ENCODE measurements around the gene ACOT8.

The ACOT8 gene

DNA sequence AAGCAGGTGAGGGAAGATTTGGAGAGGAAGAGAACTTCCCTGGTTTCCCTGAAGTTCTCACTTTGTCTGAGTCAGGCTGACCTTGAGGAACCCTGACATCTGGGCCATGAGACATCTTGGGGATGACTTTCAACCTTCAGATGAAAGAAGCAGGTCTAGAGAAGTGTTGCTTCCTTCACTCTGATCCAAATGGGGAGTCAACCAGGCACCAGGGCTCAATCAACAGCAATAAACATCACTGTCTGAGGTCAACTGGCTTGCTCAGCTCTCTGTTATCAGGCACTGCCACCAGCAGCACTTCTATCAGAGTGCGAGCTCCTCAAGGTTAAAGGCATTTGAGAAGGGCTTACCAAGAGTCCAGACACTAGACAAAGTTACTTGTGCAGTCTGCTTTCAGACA lies 6.3 kb downstream of the ACOT8 start:
- TF ChIP-seq POLR2AphosphoS5 (IDR thresholded peaks at IDR 0.05; ENCODE audit: low read depth): no peak
- TF ChIP-seq, protein P1, sequence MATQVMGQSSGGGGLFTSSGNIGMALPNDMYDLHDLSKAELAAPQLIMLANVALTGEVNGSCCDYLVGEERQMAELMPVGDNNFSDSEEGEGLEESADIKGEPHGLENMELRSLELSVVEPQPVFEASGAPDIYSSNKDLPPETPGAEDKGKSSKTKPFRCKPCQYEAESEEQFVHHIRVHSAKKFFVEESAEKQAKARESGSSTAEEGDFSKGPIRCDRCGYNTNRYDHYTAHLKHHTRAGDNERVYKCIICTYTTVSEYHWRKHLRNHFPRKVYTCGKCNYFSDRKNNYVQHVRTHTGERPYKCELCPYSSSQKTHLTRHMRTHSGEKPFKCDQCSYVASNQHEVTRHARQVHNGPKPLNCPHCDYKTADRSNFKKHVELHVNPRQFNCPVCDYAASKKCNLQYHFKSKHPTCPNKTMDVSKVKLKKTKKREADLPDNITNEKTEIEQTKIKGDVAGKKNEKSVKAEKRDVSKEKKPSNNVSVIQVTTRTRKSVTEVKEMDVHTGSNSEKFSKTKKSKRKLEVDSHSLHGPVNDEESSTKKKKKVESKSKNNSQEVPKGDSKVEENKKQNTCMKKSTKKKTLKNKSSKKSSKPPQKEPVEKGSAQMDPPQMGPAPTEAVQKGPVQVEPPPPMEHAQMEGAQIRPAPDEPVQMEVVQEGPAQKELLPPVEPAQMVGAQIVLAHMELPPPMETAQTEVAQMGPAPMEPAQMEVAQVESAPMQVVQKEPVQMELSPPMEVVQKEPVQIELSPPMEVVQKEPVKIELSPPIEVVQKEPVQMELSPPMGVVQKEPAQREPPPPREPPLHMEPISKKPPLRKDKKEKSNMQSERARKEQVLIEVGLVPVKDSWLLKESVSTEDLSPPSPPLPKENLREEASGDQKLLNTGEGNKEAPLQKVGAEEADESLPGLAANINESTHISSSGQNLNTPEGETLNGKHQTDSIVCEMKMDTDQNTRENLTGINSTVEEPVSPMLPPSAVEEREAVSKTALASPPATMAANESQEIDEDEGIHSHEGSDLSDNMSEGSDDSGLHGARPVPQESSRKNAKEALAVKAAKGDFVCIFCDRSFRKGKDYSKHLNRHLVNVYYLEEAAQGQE (IDR thresholded peaks at IDR 0.05; ENCODE audit: insufficient replicate concordance, low read depth): no peak
- TF ChIP-seq GABPA (IDR thresholded peaks at IDR 0.05; ENCODE audit: low read depth): no peak
- TF ChIP-seq SPI1 (IDR thresholded peaks at IDR 0.05; ENCODE audit: borderline replicate concordance, low read depth): no peak
- Histone ChIP-seq H3K27me3 (ENCODE audit: insufficient read depth, poor library complexity, severe bottlenecking) (no peaks in the 10 kb centered on the region), H3K27ac (replicated peaks) (no peak overlapping the region), H3K4me3 (replicated peaks; ENCODE audit: insufficient read depth, low read length) (no peak overlapping the region)
- no peak for DNase-seq (ENCODE audit: low read depth in 1 of 2, low spot score in 1 of 2)

DNA sequence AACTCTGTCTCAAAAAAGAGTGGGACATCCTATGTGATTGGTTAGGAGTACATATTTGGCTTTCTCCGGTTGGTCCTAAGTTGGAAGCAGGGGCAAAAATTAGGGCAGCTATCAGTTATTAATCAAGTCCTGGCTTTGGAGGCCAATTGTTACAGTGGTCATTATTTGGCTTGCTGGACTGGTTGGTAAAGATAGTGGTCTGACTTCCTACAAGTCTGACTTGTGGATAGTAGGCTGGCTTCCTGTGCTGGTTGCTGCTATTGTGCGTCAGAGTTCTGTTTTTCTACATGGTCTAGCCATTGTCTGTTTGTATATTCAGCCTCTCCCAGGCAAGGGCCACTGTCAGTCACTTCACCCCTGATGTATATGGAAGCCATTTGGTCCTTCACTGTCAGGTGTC lies 7.0 kb downstream of the ACOT8 start:
- Histone ChIP-seq H3K27ac (replicated peaks) (no peak overlapping the region), H3K4me3 (replicated peaks; ENCODE audit: insufficient read depth, low read length) (no peak overlapping the region), H3K27me3 (ENCODE audit: insufficient read depth, poor library complexity, severe bottlenecking) (no peaks in the 10 kb centered on the region)
- no peak for DNase-seq (ENCODE audit: low read depth in 1 of 2, low spot score in 1 of 2)
- TF ChIP-seq POLR2AphosphoS5 (IDR thresholded peaks at IDR 0.05; ENCODE audit: low read depth) (no peak), GABPA (IDR thresholded peaks at IDR 0.05; ENCODE audit: low read depth) (no peak), SPI1 (IDR thresholded peaks at IDR 0.05; ENCODE audit: borderline replicate concordance, low read depth) (no peak)
- TF ChIP-seq, protein P2, sequence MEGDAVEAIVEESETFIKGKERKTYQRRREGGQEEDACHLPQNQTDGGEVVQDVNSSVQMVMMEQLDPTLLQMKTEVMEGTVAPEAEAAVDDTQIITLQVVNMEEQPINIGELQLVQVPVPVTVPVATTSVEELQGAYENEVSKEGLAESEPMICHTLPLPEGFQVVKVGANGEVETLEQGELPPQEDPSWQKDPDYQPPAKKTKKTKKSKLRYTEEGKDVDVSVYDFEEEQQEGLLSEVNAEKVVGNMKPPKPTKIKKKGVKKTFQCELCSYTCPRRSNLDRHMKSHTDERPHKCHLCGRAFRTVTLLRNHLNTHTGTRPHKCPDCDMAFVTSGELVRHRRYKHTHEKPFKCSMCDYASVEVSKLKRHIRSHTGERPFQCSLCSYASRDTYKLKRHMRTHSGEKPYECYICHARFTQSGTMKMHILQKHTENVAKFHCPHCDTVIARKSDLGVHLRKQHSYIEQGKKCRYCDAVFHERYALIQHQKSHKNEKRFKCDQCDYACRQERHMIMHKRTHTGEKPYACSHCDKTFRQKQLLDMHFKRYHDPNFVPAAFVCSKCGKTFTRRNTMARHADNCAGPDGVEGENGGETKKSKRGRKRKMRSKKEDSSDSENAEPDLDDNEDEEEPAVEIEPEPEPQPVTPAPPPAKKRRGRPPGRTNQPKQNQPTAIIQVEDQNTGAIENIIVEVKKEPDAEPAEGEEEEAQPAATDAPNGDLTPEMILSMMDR (IDR thresholded peaks at IDR 0.05; ENCODE audit: insufficient read depth, low read length): no peak
- TF ChIP-seq, protein P1 (IDR thresholded peaks at IDR 0.05; ENCODE audit: insufficient replicate concordance, low read depth): no peak

DNA sequence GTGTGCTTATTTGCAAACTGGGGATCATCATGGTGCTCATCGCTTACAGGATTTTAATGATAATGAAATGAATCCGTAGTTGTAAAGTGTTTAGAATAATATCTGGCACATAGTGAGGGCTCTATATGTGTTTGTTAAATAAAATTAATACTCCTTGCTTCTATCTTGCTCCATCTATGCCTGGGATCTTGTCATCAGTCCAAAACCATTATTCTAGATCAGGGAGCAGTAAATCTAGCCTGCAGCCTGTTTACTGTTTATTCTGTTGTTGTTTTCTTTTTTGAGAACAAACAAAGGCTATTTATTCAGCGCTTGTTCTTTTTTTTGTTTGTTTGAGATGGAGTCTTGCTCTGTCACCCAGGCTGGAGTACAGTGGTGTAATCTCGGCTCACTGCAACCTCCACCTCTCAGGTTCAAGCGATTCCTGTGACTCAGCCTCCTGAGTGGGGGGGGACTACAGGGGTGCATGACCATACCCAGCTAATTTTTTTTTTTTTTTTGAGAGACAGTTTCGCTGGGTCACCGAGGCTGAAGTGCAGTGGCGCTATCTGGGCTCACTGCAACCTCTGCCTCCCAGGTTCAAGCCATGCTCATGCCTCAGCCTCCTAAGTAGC lies 8.1 kb downstream of the ACOT8 start:
- DNase-seq (ENCODE audit: low read depth in 1 of 2, low spot score in 1 of 2): no peak
- no peak for TF ChIP-seq GABPA (IDR thresholded peaks at IDR 0.05; ENCODE audit: low read depth)
- TF ChIP-seq, protein P1 (IDR thresholded peaks at IDR 0.05; ENCODE audit: insufficient replicate concordance, low read depth): no peak
- TF ChIP-seq POLR2AphosphoS5 (IDR thresholded peaks at IDR 0.05; ENCODE audit: low read depth): no peak
- TF ChIP-seq, protein P2 (IDR thresholded peaks at IDR 0.05; ENCODE audit: insufficient read depth, low read length): no peak
- no peak for TF ChIP-seq SPI1 (IDR thresholded peaks at IDR 0.05; ENCODE audit: borderline replicate concordance, low read depth)
- H3K27ac ChIP-seq (replicated peaks): no peak overlapping the region
- no peak overlapping the region for H3K4me3 ChIP-seq (replicated peaks; ENCODE audit: insufficient read depth, low read length)
- no peaks in the 10 kb centered on the region for H3K27me3 ChIP-seq (ENCODE audit: insufficient read depth, poor library complexity, severe bottlenecking)

Measured in HL-60 (cell line).